Activated B cell treated with CpG ODN at 0.5 μM for 24 hours (primary cell): ENCODE measurements around the gene GIMAP8. TPM values are rescaled to one million over a fixed set of nuclear protein-coding genes. Genes with fewer than 3 reads are reported as not detected.

ENCODE experiments used
- ATAC-seq: fragments of 200-7000 bp; cut with Tn5 transposase; one replicate; pipeline ENCODE4 v1.10.0; 2021; ENCODE audit warnings: low read depth, mild to moderate bottlenecking, moderate library complexity
- CTCF ChIA-PET: fragments of 350-600 bp; sonication (Branson Sonifier 250); formaldehyde crosslinking; loops from one replicate; lab custom pipeline; 2021; ENCODE audit warnings: antibody characterized with exemption; lab: Charles Lee
- POLR2A ChIA-PET: fragments of 350-600 bp; sonication (Branson Sonifier 250); formaldehyde crosslinking; loops from one replicate; lab custom pipeline; 2021; ENCODE audit warnings: antibody characterized with exemption; lab: Charles Lee
- DNase-seq: peaks from one replicate; pipeline ENCODE4 v3.0.0; 2022
- H3K27ac Mint-ChIP-seq: one replicate; pipeline ENCODE4 v1.8.0; 2020; ENCODE audit warnings: mixed read lengths
- H3K27me3 Mint-ChIP-seq: one replicate; pipeline ENCODE4 v1.8.0; 2021; ENCODE audit warnings: mixed read lengths
- H3K36me3 Mint-ChIP-seq: one replicate; pipeline ENCODE4 v1.8.0; 2021; ENCODE audit warnings: low read depth, mixed read lengths
- H3K4me1 Mint-ChIP-seq: one replicate; pipeline ENCODE4 v1.8.0; 2021; ENCODE audit warnings: mixed read lengths
- H3K4me3 Mint-ChIP-seq: one replicate; pipeline ENCODE4 v1.8.0; 2020; ENCODE audit warnings: mild to moderate bottlenecking, mixed read lengths
- H3K9me3 Mint-ChIP-seq: one replicate; pipeline ENCODE4 v1.8.0; 2020; ENCODE audit warnings: mixed read lengths
- intact Hi-C: fragments of 100-400 bp; cut with micrococcal nuclease; formaldehyde crosslinking; loops from one replicate; pipeline ENCODE4 v1.15.1; 2024
- total RNA-seq: library from RNA; stranded (reverse); gene quantifications from 2 replicates; pipeline ENCODE4 v1.2.3, GENCODE V29; 2022
- TF ChIP-seq, protein P1 (sequence below): fragments of 200-600 bp; IDR thresholded peaks from one replicate; pipeline ENCODE4 v1.8.0; 2022; ENCODE audit warnings: antibody characterized with exemption, mild to moderate bottlenecking

GIMAP8 gene
- total RNA-seq, 1 donor from 2014 or later, result not detected

DNA sequence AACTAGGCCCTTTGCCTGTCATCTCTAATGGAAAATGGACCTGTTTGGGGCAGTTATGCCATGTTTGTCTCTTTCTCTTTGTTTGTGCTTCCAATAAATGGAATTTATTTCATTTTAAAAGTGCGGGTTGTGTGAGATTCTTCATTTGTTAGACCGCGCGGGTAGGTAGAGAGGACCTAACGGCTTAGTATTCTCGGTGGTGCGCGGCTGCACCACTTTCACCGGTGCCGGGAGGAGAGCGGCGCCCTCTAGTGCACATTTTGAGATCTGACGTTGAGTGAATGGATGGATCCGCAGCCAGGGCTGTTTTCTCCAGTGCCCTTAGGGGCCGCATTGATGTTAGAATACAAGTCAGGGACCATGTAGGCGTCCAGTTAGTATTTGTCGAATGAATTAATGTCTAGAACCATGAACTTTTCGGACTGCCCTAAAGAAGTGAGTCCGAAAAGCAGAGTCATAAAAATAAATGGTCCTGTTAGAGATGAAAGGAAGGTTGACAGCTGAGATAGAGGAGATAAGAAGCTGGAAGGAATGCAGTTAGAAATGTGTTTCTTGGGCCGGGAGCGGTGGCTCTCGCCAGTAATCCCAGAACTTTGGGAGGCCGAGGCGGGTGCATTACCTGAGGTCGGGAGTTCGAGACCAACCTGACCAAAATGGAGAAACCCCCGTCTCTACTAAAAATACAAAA is 29.3 kb upstream of the GIMAP8 start:
- Mint-ChIP-seq H3K27ac (peak overlapping the region; percentile 19), H3K4me3 (peak overlapping the region; percentile 47), H3K36me3 (no peaks in the 10 kb centered on the region), H3K4me1 (peaks cover 7% of the 10 kb centered on the region), H3K27me3 (peaks cover 7% of the 10 kb centered on the region), H3K9me3 (no peaks in the 10 kb centered on the region)
- DNase-seq, result peak; percentile 69
- TF ChIP-seq, protein P1, sequence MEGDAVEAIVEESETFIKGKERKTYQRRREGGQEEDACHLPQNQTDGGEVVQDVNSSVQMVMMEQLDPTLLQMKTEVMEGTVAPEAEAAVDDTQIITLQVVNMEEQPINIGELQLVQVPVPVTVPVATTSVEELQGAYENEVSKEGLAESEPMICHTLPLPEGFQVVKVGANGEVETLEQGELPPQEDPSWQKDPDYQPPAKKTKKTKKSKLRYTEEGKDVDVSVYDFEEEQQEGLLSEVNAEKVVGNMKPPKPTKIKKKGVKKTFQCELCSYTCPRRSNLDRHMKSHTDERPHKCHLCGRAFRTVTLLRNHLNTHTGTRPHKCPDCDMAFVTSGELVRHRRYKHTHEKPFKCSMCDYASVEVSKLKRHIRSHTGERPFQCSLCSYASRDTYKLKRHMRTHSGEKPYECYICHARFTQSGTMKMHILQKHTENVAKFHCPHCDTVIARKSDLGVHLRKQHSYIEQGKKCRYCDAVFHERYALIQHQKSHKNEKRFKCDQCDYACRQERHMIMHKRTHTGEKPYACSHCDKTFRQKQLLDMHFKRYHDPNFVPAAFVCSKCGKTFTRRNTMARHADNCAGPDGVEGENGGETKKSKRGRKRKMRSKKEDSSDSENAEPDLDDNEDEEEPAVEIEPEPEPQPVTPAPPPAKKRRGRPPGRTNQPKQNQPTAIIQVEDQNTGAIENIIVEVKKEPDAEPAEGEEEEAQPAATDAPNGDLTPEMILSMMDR, result peak; percentile 94
- intact Hi-C loops, result loop anchor here (1.0 kb wide), 5 partner anchors 16 to 135 kb away; partner anchors contain the start of genes ACTR3C, LRRC61 and ZNF775
- ChIA-PET CTCF (interaction anchor here (1.0 to 2.6 kb wide), 6 partner anchors 11 to 135 kb away, joined by 3 to 24 read pairs (median 5); a partner anchor contains a TSS), POLR2A (interaction anchor here (0.6 to 1.6 kb wide), 3 partner anchors 41 to 66 kb away, joined by 3 to 5 read pairs (median 4); no protein-coding TSS in a partner anchor)
- ATAC-seq, result peak; percentile 98

- intact Hi-C loops, result loop anchor here (1.0 kb wide), 5 partner anchors 17 to 136 kb away; partner anchors contain the start of genes ACTR3C, LRRC61 and ZNF775
Measured at GRCh38 chr7:150421831-150422230, 28.6 kb upstream of the GIMAP8 start.

DNA sequence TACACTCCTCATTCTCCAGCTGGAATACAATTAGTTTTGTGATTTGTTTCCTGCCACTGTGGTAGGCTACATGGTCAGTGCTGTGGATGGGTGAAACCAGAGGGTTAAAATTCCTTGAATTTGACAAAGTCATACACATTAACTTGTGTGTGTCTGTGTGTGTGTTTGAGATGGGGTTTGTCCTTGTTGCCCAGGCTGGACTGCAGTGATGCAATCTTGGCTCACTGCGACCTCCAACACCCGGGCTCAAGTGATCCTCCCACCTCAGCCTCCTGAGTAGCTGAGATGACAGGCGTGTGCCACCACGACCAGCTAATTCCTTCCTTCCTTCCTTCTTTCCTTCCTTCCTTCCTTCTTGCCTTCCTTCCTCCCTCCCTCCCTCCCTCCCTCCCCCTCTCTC is 24.8 kb upstream of the GIMAP8 start:
- no peaks in the 10 kb centered on the region for H3K36me3 Mint-ChIP-seq
- no peak overlapping the region for H3K4me3 Mint-ChIP-seq
- no peak overlapping the region for H3K27ac Mint-ChIP-seq
- intact Hi-C loops, result no loop called here
- no peak for DNase-seq
- H3K9me3 Mint-ChIP-seq, result no peaks in the 10 kb centered on the region
- TF ChIP-seq, protein P1, result no peak
- POLR2A ChIA-PET, result no interaction called here
- peaks cover 18% of the 10 kb centered on the region for H3K27me3 Mint-ChIP-seq
- CTCF ChIA-PET, result no interaction called here
- no peak for ATAC-seq
- H3K4me1 Mint-ChIP-seq, result peaks cover 22% of the 10 kb centered on the region

More at GRCh38 chr7:150421831-150422230, 28.6 kb upstream of the GIMAP8 start:
- Mint-ChIP-seq H3K27me3 (peaks cover 7% of the 10 kb centered on the region), H3K27ac (no peak overlapping the region), H3K9me3 (no peaks in the 10 kb centered on the region), H3K4me1 (peaks cover 7% of the 10 kb centered on the region), H3K36me3 (no peaks in the 10 kb centered on the region), H3K4me3 (no peak overlapping the region)
- ChIA-PET CTCF (interaction anchor here (1.0 to 2.6 kb wide), 6 partner anchors 11 to 136 kb away, joined by 3 to 24 read pairs (median 5); a partner anchor contains a TSS), POLR2A (interaction anchor here (0.6 to 1.4 kb wide), 2 partner anchors 44 to 67 kb away, joined by 3 to 4 read pairs; no protein-coding TSS in a partner anchor)
- DNase-seq, result no peak
- TF ChIP-seq, protein P1, result no peak
- ATAC-seq, result no peak

GRCh38 chr7:150428671-150429451 is 21.6 kb upstream of the GIMAP8 start:
- DNase-seq, result no peak

More at GRCh38 chr7:150428671-150429451, 21.6 kb upstream of the GIMAP8 start:
- ChIA-PET CTCF (no interaction called here), POLR2A (interaction anchor here (0.8 kb wide), 1 partner anchor 23 kb away, joined by 3 read pairs; a partner anchor contains a TSS)
- Mint-ChIP-seq H3K4me1 (peaks cover 32% of the 10 kb centered on the region), H3K27me3 (peaks cover 12% of the 10 kb centered on the region), H3K36me3 (no peaks in the 10 kb centered on the region), H3K4me3 (no peak overlapping the region), H3K27ac (no peak overlapping the region), H3K9me3 (no peaks in the 10 kb centered on the region)
- intact Hi-C loops, result no loop called here
- ATAC-seq, result peak; percentile 60
- TF ChIP-seq, protein P1, result no peak
